Left renal cortex interstitium (tissue), 4 donors: ENCODE results near the gene RGS6. TPM values are rescaled to one million over a fixed set of nuclear protein-coding genes. Genes with fewer than 3 reads are reported as not detected.

Experiments
- DNase-seq, 4 donors: peaks; one replicate each; pipeline ENCODE4 v3.0.0-alpha.2; 2013; ENCODE audit warnings: low read depth in 4 of 4, low spot score in 2 of 4, missing footprints in 1 of 4
- polyA plus RNA-seq, 4 donors: library from polyadenylated mRNA; unstranded; fragments of 120-200 nt; gene quantifications; one replicate each; pipeline ENCODE4 v1.2.1, GENCODE V29; 2013; ENCODE audit not compliant: insufficient read length in 4 of 4

Gene RGS6
- polyA plus RNA-seq, 4 donors = 1.1 to 1.9 (median 1.4) TPM

DNA sequence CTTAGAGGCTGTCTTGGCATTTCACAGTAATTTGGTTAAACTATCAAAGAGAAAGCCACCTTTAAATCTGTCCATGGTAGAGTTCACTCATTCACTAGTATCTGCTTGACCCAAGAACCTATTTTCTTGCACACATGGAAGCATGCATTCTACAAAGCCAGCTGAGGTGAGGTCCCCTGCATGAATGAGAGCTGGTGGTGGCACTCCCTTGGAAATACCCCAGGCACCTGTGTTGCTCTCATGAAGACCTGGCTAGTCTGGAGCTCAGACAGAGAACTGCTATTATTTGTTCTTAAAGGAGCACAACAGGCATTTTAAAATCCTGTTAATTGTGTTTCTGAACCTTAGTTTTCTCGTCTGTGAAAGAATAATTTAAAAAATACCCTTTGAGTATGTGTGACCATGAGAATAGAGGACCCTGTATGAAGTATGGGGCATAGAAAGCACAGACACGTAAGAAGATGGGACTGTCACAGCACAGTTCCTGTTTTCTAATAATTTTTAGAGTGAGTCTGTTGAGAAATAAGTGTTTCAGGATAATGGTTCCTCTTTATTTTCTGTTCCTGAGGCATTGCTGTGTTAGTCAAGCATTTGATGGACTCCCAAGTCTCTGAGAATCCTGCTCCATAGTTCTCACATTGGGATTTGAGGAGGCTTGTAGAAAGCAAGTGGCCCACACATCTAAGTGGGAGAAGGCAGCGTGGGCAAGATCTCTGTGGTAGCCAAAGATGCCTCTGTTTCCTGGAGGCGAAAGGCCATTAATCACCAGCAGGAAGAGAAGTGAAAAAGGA lies 10.9 kb downstream of the RGS6 start:
- DNase-seq = no peak

DNA sequence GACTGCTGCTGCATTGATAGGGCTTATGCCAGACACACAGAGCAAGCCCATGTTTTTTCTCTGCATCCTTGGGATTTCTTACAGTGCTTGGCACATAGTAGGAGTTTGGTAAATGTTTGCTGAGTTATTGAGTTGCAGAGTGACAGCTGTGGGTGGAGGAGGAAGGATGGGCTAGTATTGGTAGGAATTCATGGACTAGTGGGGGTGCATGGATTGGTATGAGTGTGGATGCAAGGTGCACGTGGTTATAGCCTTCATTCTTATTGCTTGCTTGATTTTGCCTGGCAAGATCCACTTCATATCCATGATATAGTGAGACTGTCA lies 11.4 kb downstream of the RGS6 start:
- no peak for DNase-seq

DNA sequence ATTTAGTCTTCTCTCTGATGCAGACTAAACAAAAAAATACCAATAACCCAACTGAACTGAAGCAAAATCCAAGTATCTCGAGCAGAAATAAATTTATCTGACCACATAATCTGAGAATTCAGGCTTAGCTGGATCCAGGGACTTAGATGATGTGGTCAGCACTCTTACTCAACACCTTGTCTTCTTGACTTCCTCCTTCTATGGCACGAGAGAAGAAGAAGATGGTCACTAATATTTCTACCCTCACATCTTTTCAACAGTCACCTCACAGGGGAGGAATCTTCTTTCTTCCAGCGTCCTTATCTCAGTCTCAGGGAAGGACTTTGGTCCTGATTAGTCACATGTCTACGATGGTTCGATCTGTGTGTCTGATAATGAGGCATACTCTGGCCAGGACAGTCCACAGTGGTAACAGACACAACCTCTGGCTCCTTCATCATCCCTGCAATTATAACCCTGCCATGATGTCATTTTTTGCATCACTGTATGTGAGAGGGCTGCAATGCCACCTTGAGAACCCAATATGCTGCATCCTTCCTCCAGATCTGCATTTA lies 15.8 kb downstream of the RGS6 start:
- no peak for DNase-seq

DNA sequence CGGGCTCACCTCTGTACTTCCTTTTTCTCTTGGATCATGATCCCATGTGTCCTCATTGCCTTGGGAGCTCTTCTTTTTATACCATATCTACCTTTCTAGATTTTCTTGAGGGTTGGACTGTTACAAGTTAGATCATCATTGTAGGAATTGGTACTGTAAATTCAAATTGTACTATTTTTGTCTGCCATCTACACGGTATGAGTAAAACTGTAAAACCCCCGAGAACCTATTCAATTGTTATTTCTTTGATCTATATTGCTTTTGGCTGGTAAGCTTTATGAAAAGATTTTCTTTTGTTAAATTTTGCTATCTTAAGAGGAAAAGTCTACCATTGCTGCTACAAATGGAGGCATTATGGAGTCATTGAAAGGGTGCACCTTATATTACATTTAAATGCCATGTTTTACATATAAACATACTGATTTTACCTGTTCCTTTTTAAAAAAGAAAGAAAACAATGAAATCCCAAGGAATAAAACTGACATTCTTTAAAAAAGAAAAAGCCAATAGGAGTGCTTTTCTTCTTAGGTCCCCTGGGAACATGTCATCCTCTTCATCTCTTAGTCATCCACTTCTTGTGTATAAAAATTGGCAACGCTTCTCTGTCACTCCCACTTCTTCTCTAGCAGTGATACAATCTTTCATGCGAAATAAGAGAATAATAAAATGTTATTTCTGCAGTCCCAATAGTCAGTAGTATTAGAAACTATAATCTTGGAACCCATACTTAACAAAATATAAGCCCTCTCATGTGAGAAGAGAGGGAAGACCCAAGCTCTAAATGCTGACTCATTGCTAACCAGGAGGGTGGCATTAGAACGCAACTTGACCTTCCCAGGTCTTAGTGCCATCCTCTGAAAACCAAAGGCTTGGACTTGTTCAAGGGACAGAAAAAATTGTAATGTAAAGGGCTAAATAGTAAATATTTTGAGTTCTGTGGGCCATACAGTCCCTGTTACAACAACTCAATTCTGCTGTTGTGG lies 20.4 kb downstream of the RGS6 start:
- DNase-seq = no peak

DNA sequence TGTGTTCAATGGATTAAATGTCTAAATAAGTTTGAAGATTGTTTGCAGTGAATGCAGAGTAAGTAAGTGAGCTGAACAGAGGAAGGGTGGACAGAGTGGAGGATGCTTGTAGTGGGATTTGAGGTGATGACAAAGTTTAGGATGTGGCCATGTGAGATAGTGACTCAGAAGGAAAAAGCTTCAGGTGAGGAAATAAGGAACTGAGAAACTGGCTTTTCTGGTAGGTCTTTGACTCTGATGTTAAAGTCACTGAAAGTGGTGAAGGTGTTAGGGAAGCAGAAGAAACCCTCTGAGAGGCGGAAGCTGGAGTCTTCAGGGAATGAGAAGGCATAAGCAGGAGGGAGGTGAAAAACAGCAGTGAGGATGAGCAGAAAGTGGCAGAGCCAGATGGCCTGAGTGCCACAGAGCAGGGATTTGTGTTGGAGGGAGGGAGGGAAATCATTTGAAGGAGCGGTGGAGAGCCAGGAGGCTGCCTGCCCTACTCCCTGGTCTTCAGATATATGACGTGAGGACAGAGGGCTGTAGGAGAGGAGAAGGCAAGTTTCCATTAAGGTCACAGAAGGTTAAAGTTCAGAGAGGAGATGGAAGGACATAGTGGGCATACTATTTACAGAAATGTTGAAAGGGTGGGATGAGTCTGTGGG lies 24.8 kb downstream of the RGS6 start:
- DNase-seq = no peak

DNA sequence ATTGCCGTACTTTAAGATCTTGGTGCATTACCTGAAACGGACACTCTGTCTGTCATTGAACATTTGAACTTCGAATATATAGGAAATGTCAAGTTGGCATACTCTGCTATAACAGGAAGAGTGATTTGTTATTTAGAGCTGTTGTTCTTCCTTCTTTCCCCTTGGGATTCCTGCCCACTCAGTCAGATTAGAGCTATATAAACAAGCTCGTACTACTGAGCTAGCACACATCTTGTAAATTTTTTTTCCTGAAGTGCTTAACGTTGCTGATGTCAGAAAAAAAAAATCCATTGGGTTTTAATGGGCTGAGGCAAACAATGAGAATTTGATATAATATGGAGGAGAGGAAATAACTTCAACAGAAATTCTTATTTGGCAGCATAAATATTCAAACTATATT lies 26.8 kb downstream of the RGS6 start:
- DNase-seq = no peak

DNA sequence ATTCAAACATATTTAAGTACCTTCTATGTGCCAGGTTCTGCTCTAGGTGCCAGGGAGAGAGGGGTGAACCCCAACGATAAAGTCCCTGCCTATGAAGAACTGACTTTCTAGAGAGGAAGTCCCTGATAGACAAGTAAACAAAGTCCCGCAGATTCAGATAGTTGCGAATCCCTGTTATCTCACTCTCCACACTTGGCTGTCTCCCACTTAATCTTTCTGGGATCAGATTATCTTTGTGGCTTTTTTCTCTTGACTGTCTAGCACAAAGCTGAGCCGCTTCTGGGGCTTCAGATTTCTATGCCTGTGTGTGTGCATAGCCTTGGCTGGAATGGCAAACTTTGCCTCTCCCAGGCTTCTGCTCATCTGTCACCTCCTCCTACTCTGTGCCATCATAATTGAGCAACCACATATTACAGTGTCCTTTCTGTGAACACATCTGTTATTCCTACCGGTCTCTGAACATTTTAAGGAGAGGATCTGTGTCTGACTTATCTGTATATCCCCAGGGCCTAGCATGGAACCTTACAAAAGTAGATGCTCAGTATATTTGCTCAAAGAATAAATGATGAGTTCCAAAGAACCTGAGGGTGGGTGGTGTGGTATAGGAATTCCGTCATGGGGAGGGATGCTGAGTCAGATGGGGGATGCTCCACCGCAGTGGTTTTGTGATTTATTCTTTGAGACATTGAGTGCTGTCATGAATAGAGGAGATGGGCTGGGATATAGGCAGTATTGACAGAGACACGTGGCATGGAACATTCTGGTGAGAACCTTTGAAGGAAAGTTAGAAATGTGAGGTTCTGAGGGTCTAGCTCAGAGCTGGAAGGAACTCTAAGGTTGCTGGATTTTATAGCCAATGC lies 28.5 kb downstream of the RGS6 start:
- DNase-seq = no peak

DNA sequence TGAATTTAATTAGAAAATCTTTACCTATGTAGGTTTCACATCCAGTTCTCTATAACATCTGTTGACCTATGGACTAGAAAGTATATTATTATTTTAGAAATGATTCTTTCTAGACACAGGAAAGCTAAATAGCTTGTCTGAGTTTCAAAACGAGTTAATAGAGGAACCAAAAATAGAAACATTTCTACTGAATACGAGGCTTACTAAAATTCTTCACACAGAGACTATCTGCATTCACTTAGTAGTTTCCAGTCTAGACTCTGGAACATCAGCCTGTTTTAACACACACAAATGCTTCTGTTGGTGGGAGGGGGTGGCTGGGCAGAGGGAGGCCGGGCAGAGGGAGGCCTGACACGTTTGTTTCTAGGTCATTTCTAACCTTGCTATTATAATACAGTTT lies 29.7 kb downstream of the RGS6 start:
- DNase-seq = no peak

DNA sequence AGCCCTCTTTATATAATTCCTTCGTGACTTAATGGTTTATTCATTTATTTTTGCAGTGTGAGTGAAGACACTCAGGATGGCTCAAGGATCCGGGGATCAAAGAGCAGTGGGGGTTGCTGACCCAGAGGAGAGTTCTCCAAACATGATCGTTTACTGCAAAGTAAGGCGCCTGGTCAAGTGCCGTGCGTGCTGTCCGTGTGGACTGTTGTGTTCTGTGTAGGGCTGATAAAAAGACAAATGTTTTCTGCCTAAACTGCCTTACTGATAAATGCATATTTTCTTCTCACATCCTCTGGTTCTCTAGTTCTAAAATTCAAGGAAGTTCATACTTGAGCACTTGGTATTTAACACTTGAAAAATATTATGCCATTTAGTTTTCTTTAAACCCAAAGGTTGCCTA lies 32.5 kb downstream of the RGS6 start:
- DNase-seq = no peak

DNA sequence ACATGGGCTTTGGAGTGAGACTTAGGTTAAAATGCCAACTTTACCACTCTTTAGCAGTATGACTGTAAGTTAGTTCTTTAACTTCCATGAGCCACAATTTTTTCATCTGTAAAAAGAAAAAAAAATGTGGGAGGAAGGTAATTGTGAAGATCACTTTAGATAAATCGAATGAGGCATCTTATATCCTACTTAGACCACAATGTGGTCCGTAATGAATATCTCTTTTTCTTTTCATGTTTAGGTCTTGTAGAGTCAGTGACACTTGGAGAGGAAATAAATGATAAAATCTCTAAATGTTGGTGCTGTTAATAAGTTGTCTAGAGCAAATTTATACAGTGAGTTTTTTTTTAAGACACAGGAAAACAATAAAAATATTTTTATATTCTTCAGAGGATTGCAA lies 34.3 kb downstream of the RGS6 start:
- DNase-seq = no peak

DNA sequence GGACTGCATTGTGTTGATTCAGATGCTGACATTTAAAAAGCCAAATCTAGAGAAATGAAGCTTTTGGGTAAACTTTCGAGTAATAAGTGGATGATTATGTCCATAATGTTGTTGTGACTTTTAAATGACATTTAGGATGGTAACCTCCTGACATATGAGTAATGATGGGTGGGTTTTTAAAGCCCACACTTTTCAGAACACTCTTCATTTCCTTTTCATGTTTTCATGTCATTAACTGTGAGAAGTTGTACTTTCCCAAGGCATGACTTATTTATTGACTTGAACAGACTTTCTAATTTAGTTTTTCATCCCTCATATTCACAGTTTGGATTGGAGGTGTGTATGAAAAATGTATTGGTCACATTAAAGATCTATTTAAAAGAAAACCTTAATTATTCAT lies 35.5 kb downstream of the RGS6 start:
- DNase-seq = no peak

DNA sequence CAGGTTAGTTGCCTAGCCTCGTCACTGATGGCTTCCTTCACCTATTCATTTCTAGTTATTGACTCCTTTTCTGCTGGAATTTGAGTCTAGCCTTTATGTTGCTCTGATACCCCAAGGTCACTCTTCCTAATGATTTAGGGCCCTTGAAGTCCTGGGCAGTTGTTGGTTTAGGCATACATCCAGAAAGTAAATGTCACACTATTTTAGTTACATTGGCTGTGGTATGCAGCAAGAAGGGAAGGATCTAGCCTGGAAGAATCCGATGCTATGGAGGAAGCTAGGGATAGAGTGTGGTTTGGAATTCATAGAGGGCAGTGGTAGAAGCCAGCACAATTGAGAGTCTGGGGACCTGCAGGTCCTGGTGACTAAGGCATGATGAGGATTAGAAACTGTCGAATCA lies 38.0 kb downstream of the RGS6 start:
- no peak for DNase-seq

DNA sequence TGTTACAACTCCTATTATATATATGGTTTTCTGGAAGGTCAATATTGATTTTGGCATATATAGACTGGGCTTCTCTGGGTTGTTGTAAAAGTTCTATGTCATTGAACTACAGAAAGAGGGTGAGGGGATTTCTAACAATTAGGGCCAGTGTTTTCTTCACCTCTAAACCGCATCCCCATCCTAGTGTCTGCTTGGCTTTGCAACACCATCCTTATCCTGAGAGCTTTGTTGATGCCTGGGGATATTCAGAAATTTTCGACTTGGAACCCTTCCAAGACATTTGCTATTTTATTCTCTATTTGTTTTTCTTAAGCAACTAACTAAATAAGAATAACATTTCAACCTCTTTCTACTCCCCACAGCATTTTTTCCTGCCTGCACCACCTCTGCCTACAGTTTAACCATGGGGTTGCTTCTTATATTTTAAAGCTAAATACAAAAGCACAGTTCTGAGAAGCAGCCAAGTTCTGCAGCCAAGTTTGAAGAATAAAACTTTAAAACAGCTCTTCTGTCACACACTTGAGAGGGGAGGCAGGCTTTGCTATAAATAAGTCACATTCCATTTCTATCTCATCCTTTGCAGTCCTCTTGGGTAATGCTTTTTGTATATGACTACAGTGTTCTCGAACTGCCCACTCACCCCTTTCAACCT lies 53.4 kb downstream of the RGS6 start:
- DNase-seq = peak; percentile 9 to 36 (median 22)

DNA sequence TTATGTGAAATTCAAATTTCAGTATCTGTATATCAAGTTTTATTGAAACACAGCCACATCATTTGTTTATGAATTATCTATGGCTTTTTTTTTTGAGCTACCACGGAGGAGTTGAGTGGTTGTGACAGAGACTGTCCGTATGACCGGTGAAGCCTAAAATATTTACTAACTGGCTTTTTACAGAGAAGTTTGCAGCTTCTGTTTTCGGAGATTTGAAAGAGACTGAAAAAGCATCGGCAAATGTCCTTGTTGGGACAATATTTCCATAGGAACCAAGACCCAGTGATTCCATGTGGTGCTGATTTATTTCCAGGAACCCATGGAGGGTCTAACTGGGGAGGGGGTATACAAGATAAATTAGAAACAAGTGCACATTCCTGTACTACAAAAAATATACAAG lies 56.2 kb downstream of the RGS6 start:
- no peak for DNase-seq

DNA sequence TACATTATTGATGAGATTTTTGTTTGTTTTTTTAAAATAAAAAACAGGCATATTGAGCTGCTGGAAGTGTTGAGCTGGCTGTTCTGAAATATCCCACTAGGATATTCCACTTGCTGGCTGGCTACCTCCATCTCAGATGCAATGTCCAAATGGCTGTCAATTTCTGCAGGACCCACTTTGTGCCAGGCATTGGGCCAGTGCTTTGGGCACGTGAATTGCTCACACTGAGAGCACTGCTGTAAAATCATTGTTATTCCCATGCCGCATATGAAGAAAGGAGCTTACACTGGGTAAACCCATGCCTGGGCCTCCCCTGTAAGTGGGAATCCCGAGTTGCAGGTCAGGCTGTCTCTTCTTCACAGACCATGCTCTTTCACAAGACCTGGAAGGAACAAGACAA lies 56.7 kb downstream of the RGS6 start:
- no peak for DNase-seq

DNA sequence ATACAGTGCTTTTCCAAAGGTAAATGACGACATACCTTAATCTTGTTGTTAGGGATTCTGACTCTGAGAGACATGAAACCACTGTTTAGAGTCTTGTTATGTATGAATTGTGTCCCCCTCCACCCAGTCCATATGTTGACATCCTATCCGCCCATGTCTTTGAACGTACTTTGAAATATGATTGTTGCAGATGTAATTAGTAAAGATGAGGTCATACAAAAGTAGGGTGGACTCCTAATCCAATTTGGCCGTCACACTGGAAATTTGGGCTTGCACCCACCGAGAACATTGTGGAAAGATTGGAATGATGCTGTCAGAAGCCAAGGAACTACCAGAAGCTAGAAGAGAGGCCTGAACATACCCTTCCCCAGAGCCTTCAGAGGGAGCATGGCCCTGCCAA lies 62.2 kb downstream of the RGS6 start:
- DNase-seq = no peak

DNA sequence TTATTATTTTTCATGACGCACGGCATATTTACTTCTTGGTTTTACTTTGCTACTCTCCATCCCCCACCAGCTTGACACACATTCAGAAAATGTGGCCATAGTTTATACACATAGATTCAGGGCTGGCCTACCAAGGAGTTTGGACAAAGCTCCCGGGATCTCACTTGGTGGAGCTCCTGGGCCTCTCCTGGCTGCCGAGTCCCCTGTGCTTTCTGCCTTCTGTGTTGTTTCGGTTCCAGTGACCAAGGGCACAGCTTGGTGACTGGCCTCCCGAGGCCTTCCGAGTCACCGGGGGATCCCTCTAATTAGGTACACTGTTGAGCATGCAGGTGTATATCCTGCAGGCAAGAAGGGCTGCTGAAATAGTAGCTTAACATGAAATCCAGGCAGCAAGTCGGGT lies 63.5 kb downstream of the RGS6 start:
- no peak for DNase-seq

DNA sequence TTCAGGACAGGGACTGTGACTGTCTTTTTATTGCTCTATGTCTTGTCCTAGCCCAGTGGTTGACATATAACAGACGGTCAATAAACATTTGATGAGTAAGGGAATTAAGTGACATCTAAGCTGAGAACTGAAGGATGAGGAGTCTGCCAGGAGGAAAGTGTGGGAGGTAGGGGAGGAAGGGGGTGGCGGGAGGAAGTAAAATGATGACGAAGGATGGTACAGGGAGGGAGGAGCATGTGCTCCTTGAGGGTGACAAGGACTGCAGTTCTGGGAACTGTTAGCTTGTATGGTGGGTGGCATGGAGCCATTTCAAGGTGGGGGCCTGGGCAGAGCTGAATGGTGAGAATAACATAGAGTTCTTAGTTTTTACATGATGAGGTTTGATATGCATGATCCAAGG lies 64.4 kb downstream of the RGS6 start:
- no peak for DNase-seq

DNA sequence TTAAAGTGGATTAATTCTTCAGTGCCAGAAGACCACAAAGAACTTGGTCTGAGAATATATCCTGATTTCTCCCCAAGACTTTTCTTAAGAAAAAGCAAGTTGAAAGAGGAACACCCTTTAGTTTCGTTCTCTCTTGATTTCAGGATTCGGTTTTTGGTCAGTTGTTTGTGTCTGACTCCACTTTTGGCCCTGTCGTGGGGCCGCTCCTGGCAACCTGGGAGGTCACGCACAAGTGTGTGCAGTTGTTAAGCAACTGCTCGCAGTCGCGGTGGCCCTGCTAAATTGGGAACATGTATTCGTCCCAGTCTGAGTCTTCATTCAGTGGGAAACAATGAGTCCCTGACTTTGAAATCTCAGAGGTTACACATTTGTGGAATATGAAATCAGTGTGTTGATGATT lies 68.7 kb downstream of the RGS6 start:
- DNase-seq = no peak

DNA sequence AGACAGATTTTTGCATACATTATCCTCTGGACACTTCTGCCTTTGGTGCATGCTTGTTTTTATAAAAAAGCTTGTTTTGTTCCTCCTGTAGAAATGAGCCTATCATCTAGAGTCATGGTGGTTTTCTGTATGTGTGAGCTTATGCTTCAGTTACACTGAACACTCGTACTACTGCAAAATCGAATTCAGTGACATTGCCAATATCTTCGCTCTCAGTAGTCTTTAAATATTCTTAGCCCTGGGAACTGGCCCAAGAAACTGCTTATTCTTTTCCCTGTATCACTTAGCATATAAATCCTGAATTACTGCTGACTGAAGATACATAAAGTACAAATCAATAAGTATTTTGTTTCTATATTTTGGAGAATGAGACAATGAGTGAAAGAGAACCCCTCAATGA lies 70.5 kb downstream of the RGS6 start:
- no peak for DNase-seq
